SK-N-SH treated with all-trans-retinoic acid at 6 μM for 48 hours (cell line): ENCODE results near the gene ST6GALNAC3.

ENCODE experiments used
- ARNTL ChIP-seq: fragments of 450-650 bp; formaldehyde crosslinking; IDR thresholded peaks from 2 replicates; pipeline ENCODE4 v1.5.0; 2020; ENCODE audit warnings: low read depth, mild to moderate bottlenecking, moderate library complexity, borderline replicate concordance
- CSDC2 ChIP-seq: fragments of 250-450 bp; sonication (Bioruptor Pico); IDR thresholded peaks from 2 replicates; pipeline ENCODE4 v1.5.0; 2020; ENCODE audit warnings: mild to moderate bottlenecking, moderate library complexity
- OSR1 ChIP-seq: fragments of 250-450 bp; sonication (Bioruptor Pico); IDR thresholded peaks from 2 replicates; pipeline ENCODE4 v1.8.0; 2022; ENCODE audit warnings: moderate library complexity, mild to moderate bottlenecking, inconsistent platforms
- PPARA ChIP-seq: fragments of 250-450 bp; sonication (Bioruptor Pico); IDR thresholded peaks from 2 replicates; pipeline ENCODE4 v1.5.0; 2020; ENCODE audit warnings: mild to moderate bottlenecking, borderline replicate concordance
- RARB ChIP-seq: fragments of 250-450 bp; sonication (Bioruptor Pico); IDR thresholded peaks from 2 replicates; pipeline ENCODE4 v1.8.0; 2021; ENCODE audit warnings: mild to moderate bottlenecking, moderate library complexity
- SNAI2 ChIP-seq: fragments of 250-450 bp; sonication (Bioruptor Pico); IDR thresholded peaks from 2 replicates; pipeline ENCODE4 v1.5.0; 2020; ENCODE audit warnings: mild to moderate bottlenecking, moderate library complexity
- ZFP3 ChIP-seq: fragments of 250-450 bp; sonication (Bioruptor Pico); IDR thresholded peaks from 2 replicates; pipeline ENCODE4 v1.5.0; 2020; ENCODE audit warnings: mild to moderate bottlenecking, moderate library complexity
- ZNF70 ChIP-seq: fragments of 450-650 bp; formaldehyde crosslinking; IDR thresholded peaks from 2 replicates; pipeline ENCODE4 v1.5.0; 2020; ENCODE audit warnings: mild to moderate bottlenecking, moderate library complexity
- TF ChIP-seq, protein P1 (sequence below): fragments of 250-450 bp; sonication (Bioruptor Pico); IDR thresholded peaks from 2 replicates; pipeline ENCODE4 v1.8.0; 2020; ENCODE audit warnings: mild to moderate bottlenecking, moderate library complexity, borderline replicate concordance

DNA sequence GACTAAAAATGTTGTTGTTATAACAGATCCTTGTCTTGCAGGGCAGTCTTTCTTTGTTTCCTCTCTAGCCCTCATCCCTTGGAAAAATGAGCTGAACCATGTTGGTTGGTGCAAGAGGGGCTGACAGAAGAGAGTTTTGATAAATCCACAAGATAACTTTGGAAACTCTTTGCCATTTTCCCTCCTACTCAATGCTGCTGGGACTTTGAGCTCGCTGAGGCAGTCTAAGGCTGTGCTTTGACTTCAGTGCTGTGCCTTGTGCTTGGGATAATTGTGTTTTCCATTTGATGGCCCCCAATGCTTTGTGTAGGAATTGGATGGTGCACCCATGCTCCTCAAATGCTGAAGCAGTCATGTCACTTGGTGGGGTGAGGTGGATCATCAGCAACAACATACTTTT, 31.7 kb downstream of the ST6GALNAC3 start:
- TF ChIP-seq ARNTL (CRISPR knock-in tag) (no peak), PPARA (CRISPR knock-in tag) (no peak), RARB (CRISPR knock-in tag) (no peak), SNAI2 (CRISPR knock-in tag) (no peak), ZNF70 (CRISPR knock-in tag) (no peak), CSDC2 (CRISPR knock-in tag) (no peak), OSR1 (CRISPR knock-in tag) (no peak), ZFP3 (no peak)
- TF ChIP-seq, protein P1, sequence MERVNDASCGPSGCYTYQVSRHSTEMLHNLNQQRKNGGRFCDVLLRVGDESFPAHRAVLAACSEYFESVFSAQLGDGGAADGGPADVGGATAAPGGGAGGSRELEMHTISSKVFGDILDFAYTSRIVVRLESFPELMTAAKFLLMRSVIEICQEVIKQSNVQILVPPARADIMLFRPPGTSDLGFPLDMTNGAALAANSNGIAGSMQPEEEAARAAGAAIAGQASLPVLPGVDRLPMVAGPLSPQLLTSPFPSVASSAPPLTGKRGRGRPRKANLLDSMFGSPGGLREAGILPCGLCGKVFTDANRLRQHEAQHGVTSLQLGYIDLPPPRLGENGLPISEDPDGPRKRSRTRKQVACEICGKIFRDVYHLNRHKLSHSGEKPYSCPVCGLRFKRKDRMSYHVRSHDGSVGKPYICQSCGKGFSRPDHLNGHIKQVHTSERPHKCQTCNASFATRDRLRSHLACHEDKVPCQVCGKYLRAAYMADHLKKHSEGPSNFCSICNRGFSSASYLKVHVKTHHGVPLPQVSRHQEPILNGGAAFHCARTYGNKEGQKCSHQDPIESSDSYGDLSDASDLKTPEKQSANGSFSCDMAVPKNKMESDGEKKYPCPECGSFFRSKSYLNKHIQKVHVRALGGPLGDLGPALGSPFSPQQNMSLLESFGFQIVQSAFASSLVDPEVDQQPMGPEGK (CRISPR knock-in tag) = no peak
